Fibroblast of lung (primary cell): ENCODE results near the gene ELMOD1. TPM values are rescaled to one million over a fixed set of nuclear protein-coding genes. Genes with fewer than 3 reads are reported as not detected.

Source experiments
- DNase-seq, 2 donors: peaks; one replicate each; pipeline versions ENCODE4 v3.0.0 to v3.0.0-alpha.2; 2010; ENCODE audit warnings: low read depth in 2 of 2
- H2AFZ ChIP-seq: 2 replicates; pipeline ENCODE4 v1.5.1; 2012; ENCODE audit warnings: low read length, control low read depth, inconsistent platforms
- H3K27ac ChIP-seq: 2 replicates; pipeline ENCODE4 v1.5.1; 2011; ENCODE audit warnings: low read length, control low read depth; ENCODE audit not compliant: insufficient read depth
- H3K27me3 ChIP-seq: 2 replicates; pipeline ENCODE4 v1.5.1; 2011; ENCODE audit warnings: mild to moderate bottlenecking, low read length; ENCODE audit not compliant: control insufficient read depth, insufficient read depth
- H3K36me3 ChIP-seq: 2 replicates; pipeline ENCODE4 v1.5.1; 2011; ENCODE audit warnings: low read length; ENCODE audit not compliant: control insufficient read depth, insufficient read depth
- H3K4me1 ChIP-seq: 2 replicates; pipeline ENCODE4 v1.5.1; 2011; ENCODE audit warnings: low read length; ENCODE audit not compliant: control insufficient read depth, insufficient read depth; ENCODE audit errors: extremely low read depth
- H3K4me2 ChIP-seq: 2 replicates; pipeline ENCODE4 v1.5.1; 2011; ENCODE audit warnings: low read length, control low read depth; ENCODE audit not compliant: insufficient read depth; ENCODE audit errors: extremely low read depth
- H3K4me3 ChIP-seq, 4 experiments: fragments of 200-600 bp in 1 of 4; sonication (generic) in 1 of 4; replicated peaks in 1 of 4; 2 replicates each; pipeline ENCODE4 v1.5.1; 2011 to 2016; ENCODE audit warnings: low read length in 4 of 4, low read depth in 3 of 4, mild to moderate bottlenecking in 3 of 4, control low read depth in 2 of 4, inconsistent platforms in 1 of 4, mixed read lengths in 1 of 4; ENCODE audit not compliant: insufficient read depth in 1 of 4; ENCODE audit errors: control extremely low read depth in 1 of 4
- H3K79me2 ChIP-seq: 2 replicates; pipeline ENCODE4 v1.5.1; 2012; ENCODE audit warnings: mild to moderate bottlenecking, low read length, inconsistent platforms; ENCODE audit not compliant: control insufficient read depth, insufficient read depth
- H3K9ac ChIP-seq: 2 replicates; pipeline ENCODE4 v1.5.1; 2011; ENCODE audit warnings: mild to moderate bottlenecking, low read length, control low read depth; ENCODE audit not compliant: insufficient read depth
- H3K9me3 ChIP-seq: 2 replicates; pipeline ENCODE4 v1.5.1; 2012; ENCODE audit warnings: low read depth, low read length; ENCODE audit not compliant: control insufficient read depth, insufficient read depth
- H4K20me1 ChIP-seq: 2 replicates; pipeline ENCODE4 v1.5.1; 2011; ENCODE audit warnings: low read length; ENCODE audit not compliant: control insufficient read depth, insufficient read depth; ENCODE audit errors: extremely low read depth
- CTCF ChIP-seq, 2 donors: IDR thresholded peaks in 1 of 2; conservative IDR thresholded peaks in 1 of 2; 1 replicate in 1 of 2; 2 replicates in 1 of 2; pipeline ENCODE4 v1.5.1; 2011 to 2012; ENCODE audit warnings: low read length in 2 of 2, control low read depth in 1 of 2, inconsistent platforms in 1 of 2, low read depth in 1 of 2, mild to moderate bottlenecking in 1 of 2
- EZH2 ChIP-seq: IDR thresholded peaks from 2 replicates; pipeline ENCODE4 v1.5.1; 2012; ENCODE audit warnings: low read length, control low read depth, mild to moderate bottlenecking; ENCODE audit errors: missing control alignments
- polyA plus RNA-seq, 2 donors: library from polyadenylated mRNA; depleted of rRNA in 1 of 2; stranded (reverse) in 1 of 2; unstranded in 1 of 2; fragments of >200 nt; gene quantifications; 2 replicates each; pipeline ENCODE4 v1.2.1, GENCODE V29; 2011 to 2012; ENCODE audit warnings: missing spikeins in 1 of 2
- total RNA-seq: library from RNA; depleted of rRNA; stranded (reverse); fragments of >200 nt; gene quantifications from 2 replicates; pipeline ENCODE4 v1.2.1, GENCODE V29; 2014

The ELMOD1 gene
- total and polyA plus RNA-seq, 2 donors (not counting 1 experiment from before 2014, with no cell fraction given) = 0.17 to 0.91 TPM

GRCh38 chr11:107609400-107610218 lies 18.7 kb downstream of the ELMOD1 start:
- no peaks in the 10 kb centered on the region for H3K9me3 ChIP-seq
- H3K4me2 ChIP-seq = no peak overlapping the region
- no peak overlapping the region for H2AFZ ChIP-seq
- no peak overlapping the region for H3K9ac ChIP-seq
- H3K4me3 ChIP-seq = no peak overlapping the region
- H3K36me3 ChIP-seq = no peaks in the 10 kb centered on the region
- H3K4me1 ChIP-seq = no peaks in the 10 kb centered on the region
- no peaks in the 10 kb centered on the region for H3K79me2 ChIP-seq
- no peak overlapping the region for H3K27ac ChIP-seq
- no peaks in the 10 kb centered on the region for H3K27me3 ChIP-seq
- TF ChIP-seq EZH2 (no peak), CTCF (conservative IDR thresholded peaks at IDR 0.05 in 1 of 2, IDR thresholded peaks at IDR 0.05 in 1 of 2; ENCODE audit: low read depth in 1 of 2, low read length in 2 of 2) (no peak)
- DNase-seq = no peak
- H4K20me1 ChIP-seq = no peaks in the 10 kb centered on the region

DNA sequence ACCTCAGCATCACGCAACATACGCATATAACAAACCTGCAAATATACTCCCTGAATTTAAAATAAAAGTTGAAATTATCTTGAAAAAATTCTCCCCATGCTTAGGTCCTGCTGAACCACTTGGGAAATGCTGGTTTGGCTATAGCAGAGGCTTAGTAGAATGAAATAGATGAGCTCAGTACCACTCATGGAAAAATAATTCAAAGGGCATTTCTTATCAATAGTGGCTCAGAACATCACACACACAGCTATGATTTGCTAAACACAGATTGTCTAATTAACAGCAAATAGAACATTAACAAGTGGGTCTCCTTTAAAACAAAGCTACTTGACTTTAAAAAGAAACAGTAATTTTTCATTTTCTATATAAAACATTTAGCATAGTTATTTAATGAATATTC lies 21.5 kb downstream of the ELMOD1 start:
- H3K79me2 ChIP-seq = no peaks in the 10 kb centered on the region
- TF ChIP-seq EZH2 (no peak), CTCF (conservative IDR thresholded peaks at IDR 0.05 in 1 of 2, IDR thresholded peaks at IDR 0.05 in 1 of 2; ENCODE audit: low read depth in 1 of 2, low read length in 2 of 2) (no peak)
- no peaks in the 10 kb centered on the region for H3K27me3 ChIP-seq
- no peak overlapping the region for H3K4me2 ChIP-seq
- no peaks in the 10 kb centered on the region for H3K4me1 ChIP-seq
- no peak overlapping the region for H3K4me3 ChIP-seq
- H4K20me1 ChIP-seq = no peaks in the 10 kb centered on the region
- H2AFZ ChIP-seq = no peak overlapping the region
- H3K9ac ChIP-seq = no peak overlapping the region
- H3K27ac ChIP-seq = no peak overlapping the region
- no peak for DNase-seq
- no peaks in the 10 kb centered on the region for H3K36me3 ChIP-seq
- H3K9me3 ChIP-seq = no peaks in the 10 kb centered on the region

DNA sequence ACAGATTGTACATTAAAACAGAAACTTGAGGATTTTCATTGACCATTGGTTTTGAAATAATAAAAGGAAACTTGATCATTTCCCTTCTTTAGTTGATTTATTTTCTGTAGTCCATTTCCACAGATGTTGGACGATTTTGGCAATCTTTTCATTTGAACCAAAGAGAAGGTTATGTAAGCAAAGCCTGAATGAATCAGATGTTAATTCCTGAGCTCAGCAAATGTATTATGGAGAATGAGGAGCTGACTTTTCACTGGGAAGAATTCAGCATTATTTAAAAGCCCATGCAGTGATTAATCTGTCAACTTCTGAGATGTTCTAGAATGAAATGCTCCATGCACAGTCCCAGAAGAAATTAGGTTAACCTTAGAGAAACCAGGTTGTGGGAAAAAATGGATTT lies 29.0 kb downstream of the ELMOD1 start:
- Histone ChIP-seq H3K4me3 (no peak overlapping the region), H3K27me3 (no peaks in the 10 kb centered on the region), H4K20me1 (no peaks in the 10 kb centered on the region), H3K27ac (no peak overlapping the region), H3K79me2 (no peaks in the 10 kb centered on the region), H3K4me1 (no peaks in the 10 kb centered on the region), H3K4me2 (no peak overlapping the region), H3K9me3 (no peaks in the 10 kb centered on the region), H2AFZ (no peak overlapping the region), H3K36me3 (no peaks in the 10 kb centered on the region), H3K9ac (no peak overlapping the region)
- no peak for TF ChIP-seq CTCF (conservative IDR thresholded peaks at IDR 0.05 in 1 of 2, IDR thresholded peaks at IDR 0.05 in 1 of 2; ENCODE audit: low read depth in 1 of 2, low read length in 2 of 2)
- TF ChIP-seq EZH2 = no peak
- DNase-seq = peak; percentile 59
